Measurements from ENCODE around the gene SUGP2.
"Not testable (repeated sequence)": the region's sequence is repeated elsewhere in the genome, so short reads cannot be mapped to it uniquely, and the experiment has no call there.

Gene SUGP2

GRCh38 chr19:19028526-19028925 lies 4.8 kb downstream of the SUGP2 start:
- no peak for DNase-seq

- DNase-seq, result no peak
These were observed 6.1 kb downstream of the SUGP2 start for GRCh38 chr19:19027228-19027627.

- no peak for DNase-seq
These were observed 6.9 kb downstream of the SUGP2 start for GRCh38 chr19:19026299-19026971.

GRCh38 chr19:19025861-19026260 lies 7.5 kb downstream of the SUGP2 start:
- DNase-seq, result no peak

GRCh38 chr19:19023376-19023775 lies 9.9 kb downstream of the SUGP2 start:
- not testable (repeated sequence) for DNase-seq

- DNase-seq, result no peak
These were observed 10.8 kb downstream of the SUGP2 start for GRCh38 chr19:19022380-19022961.

GRCh38 chr19:19021115-19021514 lies 12.2 kb downstream of the SUGP2 start:
- DNase-seq, result no peak

- DNase-seq, result no peak
These were observed 22.8 kb downstream of the SUGP2 start for GRCh38 chr19:19010551-19010950.

- no peak for DNase-seq
These were observed 23.4 kb downstream of the SUGP2 start for GRCh38 chr19:19009951-19010350.

- DNase-seq, result no peak
These were observed 27.1 kb downstream of the SUGP2 start for GRCh38 chr19:19006213-19006612.

GRCh38 chr19:19004144-19004543 lies 29.2 kb downstream of the SUGP2 start:
- DNase-seq, result no peak

- DNase-seq, result no peak
These were observed 33.3 kb downstream of the SUGP2 start for GRCh38 chr19:18999896-19000620.

- no peak for DNase-seq
These were observed 34.1 kb downstream of the SUGP2 start for GRCh38 chr19:18999016-18999758.

- no peak for DNase-seq
These were observed 35.0 kb downstream of the SUGP2 start for GRCh38 chr19:18998276-18998675.

GRCh38 chr19:18996796-18997394 lies 36.4 kb downstream of the SUGP2 start:
- DNase-seq, result no peak

GRCh38 chr19:18996351-18996750 lies 37.0 kb downstream of the SUGP2 start:
- DNase-seq, result no peak

GRCh38 chr19:18995804-18996241 lies 37.5 kb downstream of the SUGP2 start:
- peak; percentile 75 for DNase-seq

GRCh38 chr19:18993115-18993514 lies 40.2 kb downstream of the SUGP2 start:
- no peak for DNase-seq

GRCh38 chr19:18992696-18993095 lies 40.6 kb downstream of the SUGP2 start:
- no peak for DNase-seq

GRCh38 chr19:18991468-18991867 lies 41.8 kb downstream of the SUGP2 start:
- DNase-seq, result no peak

GRCh38 chr19:18991006-18991405 lies 42.3 kb downstream of the SUGP2 start:
- DNase-seq, result no peak

GRCh38 chr19:18990128-18990708 lies 43.1 kb downstream of the SUGP2 start:
- no peak for DNase-seq

GRCh38 chr19:18989316-18989715 lies 44.0 kb downstream of the SUGP2 start:
- DNase-seq, result no peak
